Measurements from ENCODE around the gene ASIC2. TPM values are rescaled to one million over a fixed set of nuclear protein-coding genes. Genes with fewer than 3 reads are reported as not detected.

Gene ASIC2
- total and polyA plus RNA-seq, 7 donors, result 0.01 TPM; not detected in 6

DNA sequence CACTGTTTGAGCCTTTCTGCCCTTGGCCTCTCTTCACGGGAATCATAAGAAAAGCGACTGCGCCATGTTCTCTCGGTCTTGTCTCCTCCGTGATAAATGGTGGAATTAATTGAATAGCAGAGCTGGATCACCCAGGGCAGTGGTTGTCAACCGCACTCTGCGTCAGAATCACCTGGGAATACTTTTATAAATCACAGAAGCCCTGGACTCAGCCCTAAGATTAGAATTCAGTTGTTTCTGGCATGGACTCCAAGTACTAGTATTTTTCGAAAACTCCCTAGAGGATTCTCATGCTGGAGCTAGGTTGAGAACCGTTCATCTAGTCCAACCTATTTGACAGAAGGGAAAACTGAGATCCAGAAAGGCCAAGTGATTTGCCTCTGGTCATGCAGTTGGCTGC, 237.3 kb downstream of the ASIC2 start:
- TF ChIP-seq, protein P1, sequence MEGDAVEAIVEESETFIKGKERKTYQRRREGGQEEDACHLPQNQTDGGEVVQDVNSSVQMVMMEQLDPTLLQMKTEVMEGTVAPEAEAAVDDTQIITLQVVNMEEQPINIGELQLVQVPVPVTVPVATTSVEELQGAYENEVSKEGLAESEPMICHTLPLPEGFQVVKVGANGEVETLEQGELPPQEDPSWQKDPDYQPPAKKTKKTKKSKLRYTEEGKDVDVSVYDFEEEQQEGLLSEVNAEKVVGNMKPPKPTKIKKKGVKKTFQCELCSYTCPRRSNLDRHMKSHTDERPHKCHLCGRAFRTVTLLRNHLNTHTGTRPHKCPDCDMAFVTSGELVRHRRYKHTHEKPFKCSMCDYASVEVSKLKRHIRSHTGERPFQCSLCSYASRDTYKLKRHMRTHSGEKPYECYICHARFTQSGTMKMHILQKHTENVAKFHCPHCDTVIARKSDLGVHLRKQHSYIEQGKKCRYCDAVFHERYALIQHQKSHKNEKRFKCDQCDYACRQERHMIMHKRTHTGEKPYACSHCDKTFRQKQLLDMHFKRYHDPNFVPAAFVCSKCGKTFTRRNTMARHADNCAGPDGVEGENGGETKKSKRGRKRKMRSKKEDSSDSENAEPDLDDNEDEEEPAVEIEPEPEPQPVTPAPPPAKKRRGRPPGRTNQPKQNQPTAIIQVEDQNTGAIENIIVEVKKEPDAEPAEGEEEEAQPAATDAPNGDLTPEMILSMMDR (IDR thresholded peaks at IDR 0.05), result no peak
- Histone ChIP-seq H3K27ac (no peak overlapping the region), H3K36me3 (ENCODE audit: insufficient read depth in 1 of 2, low read depth in 1 of 2) (no peaks in the 10 kb centered on the region), H3K9me3 (no peaks in the 10 kb centered on the region), H3K4me1 (no peaks in the 10 kb centered on the region), H3K4me3 (no peak overlapping the region), H3K27me3 (ENCODE audit: insufficient read depth in 3 of 3, low read length in 2 of 3) (no peaks in the 10 kb centered on the region)
- DNase-seq, result no peak
- WGBS, 3 donors, result 64 to 75% (median 66%) methylated on average over 9 of the region's 9 CpGs
- intact Hi-C loops (cut with DNase I), result no loop called here
- ATAC-seq, result no peak

DNA sequence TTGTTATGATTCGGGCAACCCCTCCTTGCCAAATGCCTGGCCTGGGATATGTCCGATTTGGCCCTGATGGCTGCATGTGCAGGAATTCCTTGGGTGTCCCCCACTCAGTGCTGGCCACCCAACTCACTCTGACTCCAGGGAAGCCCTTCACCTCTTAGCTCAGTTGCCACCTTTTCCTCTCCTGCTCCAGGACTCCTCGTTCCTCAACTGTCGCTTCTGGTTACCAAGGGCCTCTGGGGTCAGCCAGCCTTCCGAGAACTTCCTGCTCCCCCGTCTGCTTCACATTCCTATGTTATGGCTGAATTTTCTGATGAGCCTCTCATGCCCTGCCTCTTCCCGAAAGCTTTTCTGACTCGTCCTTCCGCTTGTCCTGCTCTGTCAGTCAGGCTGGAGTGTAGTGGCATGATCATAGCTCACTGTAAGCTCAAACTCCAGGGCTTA, 237.9 kb downstream of the ASIC2 start:
- Histone ChIP-seq H3K27me3 (ENCODE audit: insufficient read depth in 3 of 3, low read length in 2 of 3) (no peaks in the 10 kb centered on the region), H3K36me3 (ENCODE audit: insufficient read depth in 1 of 2, low read depth in 1 of 2) (no peaks in the 10 kb centered on the region), H3K4me1 (no peaks in the 10 kb centered on the region), H3K9me3 (no peaks in the 10 kb centered on the region), H3K27ac (no peak overlapping the region), H3K4me3 (no peak overlapping the region)
- DNase-seq (no peak), ATAC-seq (no peak)
- intact Hi-C loops (cut with DNase I), result no loop called here
- TF ChIP-seq, protein P1 (IDR thresholded peaks at IDR 0.05), result no peak
- 40 to 41% (median 40%) methylated on average over 9 of the region's 9 CpGs for WGBS, 3 donors

- Histone ChIP-seq H3K9me3 (no peaks in the 10 kb centered on the region), H3K4me1 (no peaks in the 10 kb centered on the region), H3K36me3 (ENCODE audit: insufficient read depth in 1 of 2, low read depth in 1 of 2) (no peaks in the 10 kb centered on the region), H3K27ac (no peak overlapping the region), H3K27me3 (ENCODE audit: insufficient read depth in 3 of 3, low read length in 2 of 3) (no peaks in the 10 kb centered on the region), H3K4me3 (no peak overlapping the region)
- 80 to 89% (median 85%) methylated on average over 5 of the region's 5 CpGs for WGBS, 3 donors
- DNase-seq (no peak), ATAC-seq (no peak)
- intact Hi-C loops (cut with DNase I), result no loop called here
- TF ChIP-seq, protein P1 (IDR thresholded peaks at IDR 0.05), result no peak
Measured at GRCh38 chr17:33054412-33054811, 238.7 kb downstream of the ASIC2 start.

- no peaks in the 10 kb centered on the region for H3K27me3 ChIP-seq (ENCODE audit: insufficient read depth in 3 of 3, low read length in 2 of 3)
- no peaks in the 10 kb centered on the region for H3K4me1 ChIP-seq
- intact Hi-C loops (cut with DNase I), result no loop called here
- TF ChIP-seq, protein P1 (IDR thresholded peaks at IDR 0.05), result no peak
- no peaks in the 10 kb centered on the region for H3K36me3 ChIP-seq (ENCODE audit: insufficient read depth in 1 of 2, low read depth in 1 of 2)
- ATAC-seq (no peak), DNase-seq (no peak)
- WGBS, 3 donors, result 76 to 79% (median 78%) methylated on average over 2 of the region's 2 CpGs
- no peak overlapping the region for H3K4me3 ChIP-seq
- no peak overlapping the region for H3K27ac ChIP-seq
- no peaks in the 10 kb centered on the region for H3K9me3 ChIP-seq
Measured at GRCh38 chr17:33053676-33054075, 239.4 kb downstream of the ASIC2 start.

DNA sequence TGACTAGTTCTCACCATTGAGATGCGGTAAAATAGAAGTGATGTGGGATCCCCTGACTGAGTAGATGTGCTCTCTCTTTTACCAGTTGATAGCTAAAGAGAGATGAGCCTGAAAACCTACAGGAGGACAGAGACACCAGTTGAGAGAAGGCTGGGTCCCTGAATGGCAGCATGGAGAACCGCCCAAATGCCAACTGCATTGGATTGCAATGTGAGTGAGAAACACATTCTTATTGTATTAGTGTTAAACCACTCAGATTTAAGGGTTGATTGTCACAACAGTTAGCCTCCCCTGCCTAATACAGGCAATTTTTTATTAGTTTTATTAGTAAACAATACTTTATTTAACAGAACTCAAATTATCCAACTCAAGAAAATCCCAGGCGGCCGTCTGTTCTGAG, 240.2 kb downstream of the ASIC2 start:
- ATAC-seq, result no peak
- Histone ChIP-seq H3K4me1 (no peaks in the 10 kb centered on the region), H3K4me3 (no peak overlapping the region), H3K27me3 (ENCODE audit: insufficient read depth in 3 of 3, low read length in 2 of 3) (no peaks in the 10 kb centered on the region), H3K9me3 (no peaks in the 10 kb centered on the region), H3K36me3 (ENCODE audit: insufficient read depth in 1 of 2, low read depth in 1 of 2) (no peaks in the 10 kb centered on the region), H3K27ac (no peak overlapping the region)
- intact Hi-C loops (cut with DNase I), result no loop called here
- WGBS, 3 donors, result 86 to 89% (median 86%) methylated on average over 4 of the region's 4 CpGs
- TF ChIP-seq, protein P1 (IDR thresholded peaks at IDR 0.05), result no peak
- DNase-seq, result no peak
